Smooth muscle cell (in vitro differentiated cells): ENCODE data around the gene FAM3D. TPM values are rescaled to one million over a fixed set of nuclear protein-coding genes. Genes with fewer than 3 reads are reported as not detected.

ENCODE experiments used
- DNase-seq: peaks from one replicate; lab custom pipeline; 2025; ENCODE audit not compliant: unreplicated experiment; lab: John Stamatoyannopoulos, UW
- H2AFZ ChIP-seq: fragments of 200-600 bp; sonication (generic); 2 replicates; pipeline ENCODE4 v1.6.0; 2016; ENCODE audit warnings: antibody characterized with exemption, low read depth, mild to moderate bottlenecking
- H3F3A ChIP-seq: fragments of 200-600 bp; sonication (generic); 2 replicates; pipeline ENCODE4 v1.6.0; 2017; ENCODE audit warnings: antibody characterized with exemption, low read depth
- H3K27ac ChIP-seq: fragments of 200-600 bp; sonication (generic); 2 replicates; pipeline ENCODE4 v1.5.1; 2016; ENCODE audit warnings: low read depth, mild to moderate bottlenecking
- H3K27me3 ChIP-seq: fragments of 200-600 bp; sonication (generic); 2 replicates; pipeline ENCODE4 v1.6.1; 2016; ENCODE audit warnings: low read depth, mild to moderate bottlenecking
- H3K36me3 ChIP-seq: fragments of 200-600 bp; sonication (generic); 2 replicates; pipeline ENCODE4 v1.5.1; 2016; ENCODE audit warnings: low read depth
- H3K4me1 ChIP-seq: fragments of 200-600 bp; sonication (generic); 2 replicates; pipeline ENCODE4 v1.5.1; 2016; ENCODE audit warnings: low read depth
- H3K4me2 ChIP-seq: fragments of 200-600 bp; sonication (generic); 2 replicates; pipeline ENCODE4 v1.6.0; 2016; ENCODE audit warnings: mild to moderate bottlenecking
- H3K4me3 ChIP-seq: fragments of 200-600 bp; sonication (generic); 2 replicates; pipeline ENCODE4 v1.5.1; 2016; ENCODE audit warnings: mild to moderate bottlenecking
- H3K79me2 ChIP-seq: fragments of 200-600 bp; sonication (generic); 2 replicates; pipeline ENCODE4 v1.6.0; 2016; ENCODE audit warnings: low read depth, mild to moderate bottlenecking
- H3K9ac ChIP-seq: fragments of 200-600 bp; sonication (generic); 2 replicates; pipeline ENCODE4 v1.6.0; 2016; ENCODE audit warnings: low read depth
- H3K9me3 ChIP-seq: fragments of 200-600 bp; sonication (generic); replicated peaks from 2 replicates; pipeline ENCODE4 v1.5.1; 2016; ENCODE audit warnings: low read depth
- H4K20me1 ChIP-seq: fragments of 200-600 bp; sonication (generic); 2 replicates; pipeline ENCODE4 v1.6.0; 2016; ENCODE audit warnings: low read depth
- WGBS: methylation state at CpG from one replicate; pipeline ENCODE4 v1.1.7; 2016; ENCODE audit warnings: low lambda C conversion rate; 5-methylcytosine and 5-hydroxymethylcytosine counted together
- polyA plus RNA-seq: library from polyadenylated mRNA; unstranded; fragments of >200 nt; fragmentation: Nextera tagmentation; extraction: Ambion mirVana; gene quantifications from 2 replicates; pipeline ENCODE4 v1.2.1, GENCODE V29; 2016
- total RNA-seq: library from RNA; depleted of rRNA; stranded (reverse); fragments of >200 nt; gene quantifications from 2 replicates; pipeline ENCODE4 v1.2.3, GENCODE V29; 2014
- TF ChIP-seq, protein P1 (sequence below): fragments of 200-600 bp; sonication (generic); IDR thresholded peaks from 2 replicates; pipeline ENCODE4 v1.5.1; 2017; ENCODE audit warnings: borderline replicate concordance, mild to moderate bottlenecking, antibody characterized with exemption; ENCODE audit not compliant: insufficient read depth, poor library complexity, severe bottlenecking

The FAM3D gene
- total and polyA plus RNA-seq, 2 experiments from 2014 or later, result 0.18 to 0.33 TPM

DNA sequence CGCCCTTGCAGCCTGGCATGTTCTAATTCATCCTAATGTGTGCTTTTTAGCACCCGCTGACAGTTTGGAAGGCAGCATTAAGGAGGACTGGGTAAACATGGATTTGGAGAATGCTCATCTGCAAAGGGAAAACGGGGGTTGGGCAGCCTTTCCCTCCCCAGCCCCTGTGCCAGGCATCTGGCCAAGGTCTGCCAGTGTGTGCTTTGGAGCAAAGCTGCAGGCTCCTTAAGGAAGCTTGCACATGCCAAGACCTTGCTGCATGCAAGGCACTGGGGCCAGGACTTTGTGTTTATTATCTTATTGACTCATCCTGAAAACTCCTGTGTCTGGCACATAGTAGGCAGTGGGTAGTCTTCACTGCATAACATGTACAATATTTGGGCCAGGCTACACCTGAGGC lies 20.1 kb downstream of the FAM3D start:
- no peaks in the 10 kb centered on the region for H4K20me1 ChIP-seq
- H3K79me2 ChIP-seq, result no peaks in the 10 kb centered on the region
- H2AFZ ChIP-seq, result no peak overlapping the region
- H3K4me3 ChIP-seq, result no peak overlapping the region
- no peak overlapping the region for H3K4me2 ChIP-seq
- TF ChIP-seq, protein P1, sequence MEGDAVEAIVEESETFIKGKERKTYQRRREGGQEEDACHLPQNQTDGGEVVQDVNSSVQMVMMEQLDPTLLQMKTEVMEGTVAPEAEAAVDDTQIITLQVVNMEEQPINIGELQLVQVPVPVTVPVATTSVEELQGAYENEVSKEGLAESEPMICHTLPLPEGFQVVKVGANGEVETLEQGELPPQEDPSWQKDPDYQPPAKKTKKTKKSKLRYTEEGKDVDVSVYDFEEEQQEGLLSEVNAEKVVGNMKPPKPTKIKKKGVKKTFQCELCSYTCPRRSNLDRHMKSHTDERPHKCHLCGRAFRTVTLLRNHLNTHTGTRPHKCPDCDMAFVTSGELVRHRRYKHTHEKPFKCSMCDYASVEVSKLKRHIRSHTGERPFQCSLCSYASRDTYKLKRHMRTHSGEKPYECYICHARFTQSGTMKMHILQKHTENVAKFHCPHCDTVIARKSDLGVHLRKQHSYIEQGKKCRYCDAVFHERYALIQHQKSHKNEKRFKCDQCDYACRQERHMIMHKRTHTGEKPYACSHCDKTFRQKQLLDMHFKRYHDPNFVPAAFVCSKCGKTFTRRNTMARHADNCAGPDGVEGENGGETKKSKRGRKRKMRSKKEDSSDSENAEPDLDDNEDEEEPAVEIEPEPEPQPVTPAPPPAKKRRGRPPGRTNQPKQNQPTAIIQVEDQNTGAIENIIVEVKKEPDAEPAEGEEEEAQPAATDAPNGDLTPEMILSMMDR, result no peak
- no peaks in the 10 kb centered on the region for H3K4me1 ChIP-seq
- H3K27ac ChIP-seq, result no peak overlapping the region
- no peaks in the 10 kb centered on the region for H3F3A ChIP-seq
- WGBS, result 81% methylated on average over 3 of the region's 3 CpGs
- no peaks in the 10 kb centered on the region for H3K9me3 ChIP-seq
- DNase-seq, result no peak
- no peaks in the 10 kb centered on the region for H3K36me3 ChIP-seq
- no peak overlapping the region for H3K9ac ChIP-seq
- H3K27me3 ChIP-seq, result no peaks in the 10 kb centered on the region

DNA sequence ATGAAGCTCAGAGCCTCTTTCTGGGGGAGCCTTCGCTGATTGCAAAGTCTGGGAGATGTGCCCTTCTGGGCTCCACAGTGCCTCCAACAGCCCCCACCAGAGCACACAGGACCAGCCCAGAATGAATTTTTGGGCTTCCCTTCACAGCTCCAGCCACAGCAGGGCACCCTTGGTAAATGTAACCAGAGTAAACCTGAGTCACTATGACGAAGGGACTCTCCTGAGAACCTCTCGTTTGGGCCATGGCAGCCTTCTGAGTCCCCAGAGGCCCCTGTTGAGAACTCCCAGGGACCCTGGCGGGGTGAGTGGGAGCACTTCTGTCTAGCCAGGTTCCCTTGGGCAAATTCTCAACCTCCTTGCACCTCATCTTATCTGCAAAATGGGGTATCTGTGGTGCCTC lies 20.8 kb downstream of the FAM3D start:
- Histone ChIP-seq H3K27me3 (no peaks in the 10 kb centered on the region), H3F3A (no peaks in the 10 kb centered on the region), H3K36me3 (no peaks in the 10 kb centered on the region), H3K4me3 (no peak overlapping the region), H3K4me2 (no peak overlapping the region), H3K27ac (no peak overlapping the region), H3K4me1 (no peaks in the 10 kb centered on the region), H3K79me2 (no peaks in the 10 kb centered on the region), H2AFZ (no peak overlapping the region), H3K9me3 (no peaks in the 10 kb centered on the region), H3K9ac (no peak overlapping the region), H4K20me1 (no peaks in the 10 kb centered on the region)
- no peak for DNase-seq
- TF ChIP-seq, protein P1, result no peak
- 88% methylated on average over 4 of the region's 4 CpGs for WGBS

DNA sequence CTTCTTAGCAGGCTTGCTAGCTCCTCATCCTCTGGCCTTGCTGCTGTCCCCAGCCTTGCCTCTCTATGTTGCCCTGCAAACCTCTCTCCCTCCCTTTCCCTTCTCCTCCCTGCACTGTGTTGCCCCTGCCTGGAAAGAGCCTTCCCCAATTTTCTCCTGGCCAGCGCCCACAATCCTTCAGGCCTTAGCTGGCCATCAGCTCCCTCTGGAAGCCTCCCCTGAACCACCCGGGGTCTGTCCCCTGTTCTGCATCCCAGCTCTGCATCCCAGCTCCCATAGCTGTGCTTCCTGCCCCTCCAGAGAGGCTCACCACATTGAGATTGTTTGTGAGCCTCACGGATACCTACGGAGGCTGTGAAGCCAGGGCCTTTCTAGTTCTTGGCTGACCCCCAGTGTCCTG lies 23.7 kb downstream of the FAM3D start:
- no peak overlapping the region for H3K4me3 ChIP-seq
- no peaks in the 10 kb centered on the region for H3K36me3 ChIP-seq
- H3F3A ChIP-seq, result no peaks in the 10 kb centered on the region
- H3K4me2 ChIP-seq, result no peak overlapping the region
- H3K9ac ChIP-seq, result no peak overlapping the region
- H2AFZ ChIP-seq, result no peak overlapping the region
- TF ChIP-seq, protein P1, result no peak
- 95% methylated on average over 4 of the region's 4 CpGs for WGBS
- no peaks in the 10 kb centered on the region for H3K4me1 ChIP-seq
- no peaks in the 10 kb centered on the region for H4K20me1 ChIP-seq
- H3K27ac ChIP-seq, result no peak overlapping the region
- H3K9me3 ChIP-seq, result no peaks in the 10 kb centered on the region
- no peaks in the 10 kb centered on the region for H3K27me3 ChIP-seq
- no peaks in the 10 kb centered on the region for H3K79me2 ChIP-seq
- no peak for DNase-seq

DNA sequence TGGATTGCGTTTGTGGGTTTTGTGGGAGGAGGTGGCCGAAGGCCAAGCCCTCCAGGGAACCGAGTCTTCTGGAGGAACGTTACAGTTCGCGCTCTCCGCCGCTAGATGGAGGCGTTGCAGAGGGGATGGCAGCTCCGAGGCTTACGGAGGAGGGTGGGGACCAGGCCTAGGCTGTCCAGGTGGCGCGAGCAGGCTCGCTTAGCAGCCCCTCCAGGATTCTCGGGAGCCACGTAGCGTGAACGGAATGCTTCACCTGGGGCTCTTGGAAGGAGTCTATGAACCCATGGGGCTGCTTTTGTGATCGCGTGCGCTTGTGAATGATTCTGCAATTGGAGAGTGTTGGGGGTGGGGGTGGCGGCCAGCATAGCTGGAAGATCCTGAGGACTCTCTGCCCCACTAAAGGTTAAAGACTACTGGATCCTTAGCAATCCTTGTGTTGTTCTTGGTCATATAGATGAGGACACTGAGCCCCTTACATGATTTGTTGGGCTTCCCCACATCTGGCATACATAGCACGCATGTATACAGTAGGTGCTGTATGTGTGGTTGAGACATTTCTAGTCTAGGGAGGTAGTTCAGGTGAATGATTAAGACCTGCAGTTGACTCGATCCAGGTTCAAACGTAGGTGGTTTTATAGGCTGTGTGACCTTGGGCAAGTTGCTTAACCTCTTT lies 25.7 kb downstream of the FAM3D start:
- Histone ChIP-seq H3F3A (no peaks in the 10 kb centered on the region), H3K36me3 (no peaks in the 10 kb centered on the region), H3K79me2 (no peaks in the 10 kb centered on the region), H3K9me3 (no peaks in the 10 kb centered on the region), H3K27ac (no peak overlapping the region), H2AFZ (no peak overlapping the region), H4K20me1 (no peaks in the 10 kb centered on the region), H3K4me2 (peak overlapping the region; percentile 73), H3K9ac (no peak overlapping the region), H3K4me3 (no peak overlapping the region), H3K4me1 (no peaks in the 10 kb centered on the region), H3K27me3 (no peaks in the 10 kb centered on the region)
- DNase-seq, result peak; percentile 9
- TF ChIP-seq, protein P1, result peak; percentile 89
- 19% methylated on average over 25 of the region's 25 CpGs for WGBS
